Adrenal gland (tissue), 5 donors: ENCODE data around the gene ERICH2.

Experiments
- CTCF ChIP-seq, 6 experiments: fragments of 450-650 bp in 4 of 6; fragments of 200-600 bp in 2 of 6; sonication (generic) in 1 of 6; IDR thresholded peaks; 1 replicate in 5 of 6; 2 replicates in 1 of 6; pipeline versions ENCODE4 v1.5.1 to v1.8.0; 2016 to 2021; ENCODE audit warnings: antibody characterized with exemption in 6 of 6, mild to moderate bottlenecking in 2 of 6, moderate library complexity in 1 of 6
- POLR2A ChIP-seq, 2 donors: fragments of 450-650 bp; IDR thresholded peaks; one replicate each; pipeline ENCODE4 v1.6.1; 2017; ENCODE audit warnings: antibody characterized with exemption in 2 of 2, mild to moderate bottlenecking in 2 of 2, moderate library complexity in 1 of 2
- donor health status: DM: no; HTN: no; CAD: no.

GRCh38 chr2:170723446-170723958, 46.7 kb upstream of the ERICH2 start:
- TF ChIP-seq CTCF (IDR thresholded peaks at IDR 0.05) (no peak), POLR2A (IDR thresholded peaks at IDR 0.05) (no peak)
